ENCODE data around the gene TRAF2. TPM values are rescaled to one million over a fixed set of nuclear protein-coding genes. Genes with fewer than 3 reads are reported as not detected.

TRAF2 gene
- total RNA-seq, 6 experiments from 2014 or later: 5.8 to 8.8 (median 7.1) TPM

DNA sequence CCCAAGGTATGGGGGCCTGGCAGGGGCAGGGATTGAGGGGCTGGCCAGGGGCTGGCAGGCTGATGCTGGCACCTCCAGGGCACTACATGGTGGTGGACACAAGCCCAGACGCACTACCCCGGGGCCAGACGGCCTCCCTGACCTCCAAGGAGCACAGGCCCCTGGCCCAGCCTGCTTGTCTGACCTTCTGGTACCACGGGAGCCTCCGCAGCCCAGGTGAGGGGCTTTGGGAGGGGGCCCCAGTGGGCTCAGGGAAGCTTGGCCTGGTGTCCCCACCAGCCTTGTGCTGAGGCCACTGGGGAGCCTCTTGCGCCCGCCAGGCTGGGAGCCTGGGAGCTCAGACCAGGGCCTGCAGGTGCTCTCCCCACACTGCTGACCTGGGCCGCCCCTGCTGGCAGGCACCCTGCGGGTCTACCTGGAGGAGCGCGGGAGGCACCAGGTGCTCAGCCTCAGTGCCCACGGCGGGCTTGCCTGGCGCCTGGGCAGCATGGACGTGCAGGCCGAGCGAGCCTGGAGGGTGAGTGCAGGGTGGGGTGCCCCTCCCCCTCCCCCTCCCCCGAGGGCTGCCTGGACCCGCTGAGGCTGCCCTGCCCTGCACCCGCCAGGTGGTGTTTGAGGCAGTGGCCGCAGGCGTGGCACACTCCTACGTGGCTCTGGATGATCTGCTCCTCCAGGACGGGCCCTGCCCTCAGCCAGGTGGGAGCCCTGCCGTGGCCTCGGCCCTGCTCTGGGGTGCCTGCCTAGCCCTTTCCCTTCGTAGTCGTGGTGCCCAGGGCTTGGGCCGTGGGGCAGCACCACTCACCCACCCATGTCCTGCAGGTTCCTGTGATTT lies 28.5 kb upstream of the TRAF2 start:
- no peaks in the 10 kb centered on the region for H3K27me3 ChIP-seq
- DNase-seq: peak; percentile 25 to 58 (median 51)
- no peak for ATAC-seq
- no CpG with 5 or more reads among the region's 29 CpGs for WGBS (ENCODE audit: insufficient coverage, low coverage, low lambda C conversion rate, missing lambda C conversion rate)
- no peaks in the 10 kb centered on the region for H3K9me3 ChIP-seq
- peak overlapping the region in 1 of 3 donors; percentile 89 for H3K27ac ChIP-seq
- peaks cover 0 to 17% (median 10%) of the 10 kb centered on the region in 4 donors for H3K36me3 ChIP-seq
- intact Hi-C loops (cut with DNase I): no loop called here
- H3K4me3 ChIP-seq: no peak overlapping the region
- TF ChIP-seq, protein P1, sequence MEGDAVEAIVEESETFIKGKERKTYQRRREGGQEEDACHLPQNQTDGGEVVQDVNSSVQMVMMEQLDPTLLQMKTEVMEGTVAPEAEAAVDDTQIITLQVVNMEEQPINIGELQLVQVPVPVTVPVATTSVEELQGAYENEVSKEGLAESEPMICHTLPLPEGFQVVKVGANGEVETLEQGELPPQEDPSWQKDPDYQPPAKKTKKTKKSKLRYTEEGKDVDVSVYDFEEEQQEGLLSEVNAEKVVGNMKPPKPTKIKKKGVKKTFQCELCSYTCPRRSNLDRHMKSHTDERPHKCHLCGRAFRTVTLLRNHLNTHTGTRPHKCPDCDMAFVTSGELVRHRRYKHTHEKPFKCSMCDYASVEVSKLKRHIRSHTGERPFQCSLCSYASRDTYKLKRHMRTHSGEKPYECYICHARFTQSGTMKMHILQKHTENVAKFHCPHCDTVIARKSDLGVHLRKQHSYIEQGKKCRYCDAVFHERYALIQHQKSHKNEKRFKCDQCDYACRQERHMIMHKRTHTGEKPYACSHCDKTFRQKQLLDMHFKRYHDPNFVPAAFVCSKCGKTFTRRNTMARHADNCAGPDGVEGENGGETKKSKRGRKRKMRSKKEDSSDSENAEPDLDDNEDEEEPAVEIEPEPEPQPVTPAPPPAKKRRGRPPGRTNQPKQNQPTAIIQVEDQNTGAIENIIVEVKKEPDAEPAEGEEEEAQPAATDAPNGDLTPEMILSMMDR (IDR thresholded peaks at IDR 0.05): no peak
- TF ChIP-seq POLR2A (IDR thresholded peaks at IDR 0.05): no peak
- H3K4me1 ChIP-seq: peaks cover 0 to 22% (median 10%) of the 10 kb centered on the region in 4 donors

DNA sequence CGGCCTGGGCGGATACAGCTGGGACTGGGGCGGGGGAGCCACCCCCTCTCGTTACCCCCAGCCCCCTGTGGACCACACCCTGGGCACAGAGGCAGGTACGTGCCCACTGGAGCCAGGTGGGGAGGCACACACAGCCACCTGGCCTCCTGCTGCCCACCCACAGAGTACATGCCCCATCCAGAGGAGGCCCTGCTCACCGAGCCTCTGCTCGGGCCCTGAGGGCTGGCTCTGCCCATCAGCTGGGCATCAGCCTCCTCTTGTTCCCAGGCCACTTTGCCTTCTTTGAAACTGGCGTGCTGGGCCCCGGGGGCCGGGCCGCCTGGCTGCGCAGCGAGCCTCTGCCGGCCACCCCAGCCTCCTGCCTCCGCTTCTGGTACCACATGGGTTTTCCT lies 27.9 kb upstream of the TRAF2 start:
- H3K4me1 ChIP-seq: peaks cover 0 to 27% (median 13%) of the 10 kb centered on the region in 4 donors
- intact Hi-C loops (cut with DNase I): no loop called here
- DNase-seq: peak in 1 of 3 donors; percentile 49

DNA sequence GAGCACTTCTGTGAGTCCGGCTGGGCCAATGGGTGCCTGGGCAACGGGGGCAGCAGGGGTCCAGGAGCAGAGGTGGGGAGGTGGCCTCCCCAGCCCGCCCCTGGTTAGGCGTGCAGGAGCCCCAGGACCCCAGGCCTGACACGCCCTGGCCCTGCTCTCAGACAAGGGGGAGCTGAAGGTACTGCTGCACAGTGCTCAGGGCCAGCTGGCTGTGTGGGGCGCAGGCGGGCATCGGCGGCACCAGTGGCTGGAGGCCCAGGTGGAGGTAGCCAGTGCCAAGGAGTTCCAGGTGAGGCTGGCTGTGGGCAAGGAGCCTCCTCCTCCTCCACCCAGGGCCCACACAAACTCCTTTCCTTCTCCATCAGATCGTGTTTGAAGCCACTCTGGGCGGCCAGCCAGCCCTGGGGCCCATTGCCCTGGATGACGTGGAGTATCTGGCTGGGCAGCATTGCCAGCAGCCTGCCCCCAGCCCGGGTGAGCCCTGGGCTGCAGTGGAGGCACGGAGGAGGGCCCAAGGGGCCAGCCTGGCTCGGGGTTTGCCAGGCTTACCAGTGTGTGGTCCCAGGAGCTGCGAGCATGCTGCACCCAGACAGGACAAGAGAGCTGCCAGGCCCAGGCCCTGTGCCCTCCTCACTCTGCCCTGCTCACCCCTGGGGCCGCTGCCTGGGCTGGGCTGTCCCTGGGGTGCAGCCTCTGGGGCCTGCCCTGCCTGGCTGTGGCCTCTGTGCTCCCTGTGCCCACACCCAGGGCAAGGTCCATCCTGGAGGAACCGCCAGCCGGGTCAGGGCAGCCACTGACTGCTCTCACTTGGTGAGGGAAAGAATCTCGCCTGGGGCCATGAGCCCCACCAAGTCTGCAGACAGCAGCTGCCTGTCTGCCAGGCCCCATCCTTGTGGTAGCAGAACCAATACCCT lies 27.2 kb upstream of the TRAF2 start:
- Histone ChIP-seq H3K36me3 (peaks cover 3 to 28% (median 15%) of the 10 kb centered on the region in 4 donors), H3K4me3 (peak overlapping the region in 1 of 3 donors; percentile 2), H3K9me3 (no peaks in the 10 kb centered on the region), H3K27me3 (no peaks in the 10 kb centered on the region), H3K4me1 (peaks cover 0 to 33% (median 19%) of the 10 kb centered on the region in 4 donors), H3K27ac (peak overlapping the region in 2 of 3 donors; percentile 78 to 89)
- TF ChIP-seq, protein P1 (IDR thresholded peaks at IDR 0.05): no peak
- peak; percentile 19 for TF ChIP-seq POLR2A (IDR thresholded peaks at IDR 0.05)
- intact Hi-C loops (cut with DNase I): no loop called here
- ATAC-seq (peak; percentile 82 to 91 (median 88)), DNase-seq (peak; percentile 83 to 94 (median 93))
- 40% methylated on average over 2 of the region's 20 CpGs for WGBS (ENCODE audit: insufficient coverage, low coverage, low lambda C conversion rate, missing lambda C conversion rate)

More for the DNA sequence above, 27.9 kb upstream of the TRAF2 start:
- TF ChIP-seq POLR2A (IDR thresholded peaks at IDR 0.05): no peak
- TF ChIP-seq, protein P1 (IDR thresholded peaks at IDR 0.05): no peak
- no peak overlapping the region for H3K4me3 ChIP-seq
- H3K9me3 ChIP-seq: no peaks in the 10 kb centered on the region
- no peak for ATAC-seq
- 100% methylated on average over 1 of the region's 15 CpGs for WGBS (ENCODE audit: insufficient coverage, low coverage, low lambda C conversion rate, missing lambda C conversion rate)
- H3K27ac ChIP-seq: peak overlapping the region in 2 of 3 donors; percentile 78 to 89
- H3K36me3 ChIP-seq: peaks cover 2 to 23% (median 13%) of the 10 kb centered on the region in 4 donors
- H3K27me3 ChIP-seq: no peaks in the 10 kb centered on the region

DNA sequence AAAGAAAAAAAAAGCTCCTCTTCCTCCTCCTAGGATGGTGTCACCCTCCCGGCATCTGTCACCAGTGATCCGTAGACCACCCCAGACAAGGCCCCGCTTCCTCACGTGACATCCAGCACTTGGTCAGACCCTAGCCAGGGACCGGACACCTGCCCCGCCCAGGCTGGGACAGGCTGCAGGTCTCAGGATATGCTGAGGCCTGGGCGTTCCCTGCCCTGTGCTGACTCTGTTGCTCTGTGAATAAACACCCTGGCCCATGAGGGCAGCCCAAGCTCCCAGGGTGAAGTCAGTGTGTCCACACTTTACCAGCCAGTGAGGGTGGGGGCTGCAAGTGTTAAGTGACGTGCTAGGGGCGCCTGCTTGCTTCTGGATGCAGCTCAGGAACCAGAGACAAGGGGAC lies 25.8 kb upstream of the TRAF2 start:
- intact Hi-C loops (cut with DNase I): no loop called here
- WGBS (ENCODE audit: insufficient coverage, low coverage, low lambda C conversion rate, missing lambda C conversion rate): 60% methylated on average over 1 of the region's 9 CpGs
- DNase-seq (peak; percentile 15 to 51 (median 49)), ATAC-seq (no peak)
- Histone ChIP-seq H3K27ac (peak overlapping the region in 1 of 3 donors; percentile 9), H3K4me3 (no peak overlapping the region), H3K27me3 (no peaks in the 10 kb centered on the region), H3K4me1 (peaks cover 0 to 45% (median 26%) of the 10 kb centered on the region in 4 donors), H3K36me3 (peaks cover 3 to 28% (median 15%) of the 10 kb centered on the region in 4 donors), H3K9me3 (no peaks in the 10 kb centered on the region)
- no peak for TF ChIP-seq POLR2A (IDR thresholded peaks at IDR 0.05)
- TF ChIP-seq, protein P1 (IDR thresholded peaks at IDR 0.05): no peak

Measured in right lobe of liver (tissue), 6 donors.